Omental fat pad (tissue), 4 donors: ENCODE results near the gene ADAD1. TPM values are rescaled to one million over a fixed set of nuclear protein-coding genes. Genes with fewer than 3 reads are reported as not detected.

ENCODE experiments used
- ATAC-seq: fragments of 150-250 bp; one replicate; pipeline ENCODE4 v1.9.1; 2016; ENCODE audit warnings: mild to moderate bottlenecking, moderate library complexity; ENCODE audit not compliant: low FRiP score
- DNase-seq: peaks from one replicate; pipeline ENCODE4 v3.0.0-alpha.2; 2019; ENCODE audit warnings: low spot score
- total RNA-seq, 4 donors: library from RNA; depleted of rRNA; stranded (reverse); fragments of >200 nt; gene quantifications; one replicate each; pipeline ENCODE4 v1.1.0, GENCODE V29; 2016
- TF ChIP-seq, protein P1 (sequence below), 3 donors: fragments of 450-650 bp; IDR thresholded peaks; one replicate each; pipeline ENCODE4 v1.5.1; 2016 to 2017; ENCODE audit warnings: antibody characterized with exemption in 3 of 3, mild to moderate bottlenecking in 3 of 3, moderate library complexity in 2 of 3

The ADAD1 gene
- total RNA-seq: not detected

DNA sequence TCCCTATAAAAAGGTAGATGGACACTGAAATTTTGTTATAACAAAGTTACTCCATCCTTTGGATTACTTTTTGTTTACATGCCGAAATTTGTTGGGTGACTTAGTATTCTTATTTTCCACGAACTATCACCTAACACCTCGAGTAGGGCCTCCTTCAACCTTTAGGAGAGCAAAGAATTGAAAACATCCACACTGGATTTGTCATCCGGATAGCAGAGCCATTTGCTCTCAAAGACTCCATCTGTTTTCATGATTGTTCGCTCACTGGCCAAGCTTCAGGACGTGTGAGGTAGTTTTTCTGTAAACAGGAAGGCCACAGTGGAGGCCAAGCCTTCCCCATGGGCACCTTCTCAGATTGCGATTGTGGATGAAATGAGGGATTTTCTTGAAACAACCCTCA is at the start of gene ADAD1:
TSS of gene ADAD1 (plus strand) at position 301 of the 400 bp plus-strand sequence. CDS start 1,059 bp downstream, outside the sequence.
- TF ChIP-seq, protein P1, sequence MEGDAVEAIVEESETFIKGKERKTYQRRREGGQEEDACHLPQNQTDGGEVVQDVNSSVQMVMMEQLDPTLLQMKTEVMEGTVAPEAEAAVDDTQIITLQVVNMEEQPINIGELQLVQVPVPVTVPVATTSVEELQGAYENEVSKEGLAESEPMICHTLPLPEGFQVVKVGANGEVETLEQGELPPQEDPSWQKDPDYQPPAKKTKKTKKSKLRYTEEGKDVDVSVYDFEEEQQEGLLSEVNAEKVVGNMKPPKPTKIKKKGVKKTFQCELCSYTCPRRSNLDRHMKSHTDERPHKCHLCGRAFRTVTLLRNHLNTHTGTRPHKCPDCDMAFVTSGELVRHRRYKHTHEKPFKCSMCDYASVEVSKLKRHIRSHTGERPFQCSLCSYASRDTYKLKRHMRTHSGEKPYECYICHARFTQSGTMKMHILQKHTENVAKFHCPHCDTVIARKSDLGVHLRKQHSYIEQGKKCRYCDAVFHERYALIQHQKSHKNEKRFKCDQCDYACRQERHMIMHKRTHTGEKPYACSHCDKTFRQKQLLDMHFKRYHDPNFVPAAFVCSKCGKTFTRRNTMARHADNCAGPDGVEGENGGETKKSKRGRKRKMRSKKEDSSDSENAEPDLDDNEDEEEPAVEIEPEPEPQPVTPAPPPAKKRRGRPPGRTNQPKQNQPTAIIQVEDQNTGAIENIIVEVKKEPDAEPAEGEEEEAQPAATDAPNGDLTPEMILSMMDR (IDR thresholded peaks at IDR 0.05): no peak
- DNase-seq (no peak), ATAC-seq (no peak)

DNA sequence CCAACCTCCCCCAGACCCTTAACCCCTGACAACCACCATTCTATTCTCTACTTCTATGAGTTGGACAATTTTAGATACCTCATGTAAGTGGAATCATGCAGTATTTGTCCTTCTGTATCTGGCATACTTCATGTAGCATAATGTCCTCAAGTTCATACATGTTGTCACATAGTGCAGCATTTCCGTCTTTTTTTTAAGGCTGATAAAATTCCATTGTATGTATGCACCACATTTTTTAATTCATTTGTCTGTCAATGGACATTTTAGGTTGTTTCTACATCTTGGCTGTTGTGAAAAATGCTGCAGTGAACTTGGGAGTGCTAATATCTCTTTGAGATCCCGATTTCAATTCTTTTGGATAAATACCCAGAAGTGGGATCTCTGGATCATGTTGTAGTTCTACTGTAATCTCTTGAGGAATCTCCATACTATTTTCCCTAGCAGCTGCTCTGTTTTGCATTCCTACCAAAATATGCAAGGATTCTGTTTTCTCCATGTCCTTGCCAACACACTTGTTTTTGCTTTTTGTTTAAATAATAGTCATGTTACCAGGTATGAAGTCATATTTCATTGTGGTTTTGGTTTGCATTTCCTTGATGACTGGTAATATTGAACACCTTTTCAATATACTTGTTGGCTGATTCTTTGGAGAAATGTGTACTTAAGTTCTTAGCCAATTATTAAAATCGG is 48.8 kb upstream of the ADAD1 start:
- DNase-seq (no peak), ATAC-seq (no peak)
- TF ChIP-seq, protein P1 (IDR thresholded peaks at IDR 0.05): no peak

DNA sequence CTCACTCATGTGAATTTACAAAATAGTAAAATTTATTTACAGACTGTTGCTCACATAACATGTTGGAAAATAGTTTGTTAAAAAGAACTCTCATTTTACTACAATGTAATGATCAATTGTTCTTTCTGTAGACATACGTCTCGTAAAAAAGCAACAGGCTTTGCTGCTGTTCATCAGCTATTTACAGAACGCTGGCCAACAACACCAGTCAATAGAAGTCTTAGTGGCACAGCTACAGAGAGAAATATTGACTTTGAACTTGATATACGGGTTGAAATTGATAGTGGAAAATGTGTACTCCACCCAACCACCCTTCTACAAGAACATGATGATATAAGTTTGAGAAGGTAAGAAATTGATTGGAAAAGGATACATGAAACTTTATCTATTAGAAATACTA is 47.6 kb upstream of the ADAD1 start:
- TF ChIP-seq, protein P1 (IDR thresholded peaks at IDR 0.05): no peak
- DNase-seq (no peak), ATAC-seq (no peak)

DNA sequence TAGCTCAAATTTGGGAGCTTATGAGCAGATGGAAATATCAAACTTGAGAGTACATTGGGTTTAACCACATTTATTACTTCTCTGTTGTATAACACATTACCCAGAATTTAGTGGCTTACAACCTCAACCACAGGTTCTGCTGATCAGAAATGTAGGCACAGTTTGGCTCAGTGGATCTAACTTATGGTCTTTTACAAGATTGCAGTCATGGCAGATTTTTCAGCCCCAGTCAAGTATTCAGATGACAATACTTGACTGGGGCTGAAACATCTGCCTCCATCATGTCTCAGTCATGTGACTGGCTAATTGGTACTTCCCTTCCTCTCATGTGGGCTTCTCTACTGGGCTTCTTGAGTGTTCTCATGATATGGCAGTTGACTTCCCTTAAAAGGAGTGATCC is 44.0 kb upstream of the ADAD1 start:
- TF ChIP-seq, protein P1 (IDR thresholded peaks at IDR 0.05): no peak
- DNase-seq (no peak), ATAC-seq (no peak)

DNA sequence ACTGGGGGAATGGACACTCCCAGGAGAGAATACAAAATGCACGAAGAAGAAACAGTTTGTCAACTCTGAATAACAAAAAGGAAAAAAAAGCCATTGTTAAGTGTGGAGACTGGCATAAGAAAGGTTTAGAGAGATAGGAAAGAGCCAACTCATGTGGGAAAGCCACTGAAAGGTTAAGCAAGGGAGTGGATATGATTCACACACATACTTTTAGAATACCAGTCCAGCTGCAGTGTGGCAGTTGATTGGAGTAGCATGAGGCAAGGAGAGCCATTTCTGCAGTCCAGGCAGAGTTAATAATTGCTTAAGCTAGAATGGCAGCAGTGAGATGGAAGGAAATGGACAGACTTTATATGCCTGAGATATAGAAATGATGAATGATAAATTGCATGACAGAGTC is 36.9 kb upstream of the ADAD1 start:
- TF ChIP-seq, protein P1 (IDR thresholded peaks at IDR 0.05): no peak
- no peak for ATAC-seq
- DNase-seq: no peak

DNA sequence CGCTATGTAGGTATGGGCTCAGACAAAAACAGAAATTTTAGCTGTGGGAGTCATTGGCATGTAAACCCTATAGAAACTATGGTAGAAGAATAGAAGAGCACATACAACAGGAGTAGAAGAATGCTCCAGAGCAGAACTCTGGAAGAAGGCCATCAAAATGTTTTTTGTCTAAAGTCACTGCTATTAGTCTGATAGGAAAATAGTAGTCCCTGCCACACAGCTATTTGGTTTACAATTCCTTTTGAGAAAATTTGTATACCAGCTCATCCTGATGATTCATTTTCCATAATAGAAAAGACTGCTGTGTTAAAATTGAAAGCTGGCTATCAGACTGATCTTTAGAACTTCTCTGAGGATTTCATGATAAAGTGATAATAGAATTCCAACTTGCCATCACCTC is 32.8 kb upstream of the ADAD1 start:
- ATAC-seq (no peak), DNase-seq (no peak)
- TF ChIP-seq, protein P1 (IDR thresholded peaks at IDR 0.05): no peak

DNA sequence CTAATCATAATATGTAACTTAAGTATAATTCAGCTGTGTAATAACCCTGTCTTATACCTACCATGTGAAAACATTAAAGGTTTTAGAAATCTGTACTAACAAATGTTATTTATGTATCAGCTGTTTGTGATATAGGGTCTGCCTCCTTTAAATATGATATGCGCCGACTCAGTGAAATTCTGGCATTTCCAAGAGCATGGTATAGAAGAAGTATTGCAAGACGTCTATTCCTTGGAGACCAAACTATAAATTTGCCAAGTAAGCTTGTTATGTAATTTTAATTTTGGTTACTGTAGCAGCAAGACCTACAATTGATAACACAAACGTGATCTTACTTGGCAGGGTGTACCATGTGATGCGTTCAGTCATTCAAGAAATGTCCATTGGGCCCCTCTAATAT is 32.3 kb upstream of the ADAD1 start:
- DNase-seq (no peak), ATAC-seq (no peak)
- TF ChIP-seq, protein P1 (IDR thresholded peaks at IDR 0.05): no peak
